OCI-LY7 (cell line): ENCODE data around the gene LRRC18. TPM values are rescaled to one million over a fixed set of nuclear protein-coding genes. Genes with fewer than 3 reads are reported as not detected.

ENCODE experiments used
- Bru-seq: library from RNA; stranded (reverse); fragments of 400-500 nt; gene quantifications from one replicate; lab custom pipeline; 2021; lab: Mats Ljungman, UMichigan
- BruChase-seq, 2 experiments: library from RNA; stranded (reverse); fragments of 400-500 nt; gene quantifications; one replicate each; lab custom pipeline; 2021; lab: Mats Ljungman, UMichigan
- BruUV-seq: library from RNA; stranded (reverse); fragments of 400-500 nt; replicated peaks from 2 replicates; lab custom pipeline; 2021; lab: Mats Ljungman, UMichigan
- CTCF ChIA-PET: fragments of 300-600 bp; sonication (Branson Sonifier 250); formaldehyde crosslinking; loops from one replicate; lab custom pipeline; 2022; ENCODE audit warnings: antibody characterized with exemption; ENCODE audit not compliant: unreplicated experiment; lab: Charles Lee
- POLR2A ChIA-PET: fragments of 300-600 bp; sonication (Branson Sonifier 250); formaldehyde crosslinking; loops from one replicate; lab custom pipeline; 2022; ENCODE audit warnings: antibody characterized with exemption; lab: Charles Lee
- DNase-seq: peaks from one replicate; pipeline ENCODE4 v3.0.0-alpha.2; 2015; ENCODE audit warnings: low spot score
- H2AFZ ChIP-seq: fragments of 200-600 bp; sonication (generic), shearing (Covaris generic); 2 replicates; pipeline ENCODE4 v1.6.1; 2014; ENCODE audit warnings: mild to moderate bottlenecking, antibody characterized with exemption, low read length, moderate library complexity
- H3K27ac ChIP-seq: fragments of 200-600 bp; sonication (generic); 2 replicates; pipeline ENCODE4 v1.5.1; 2014; ENCODE audit warnings: mixed run types, low read depth, mild to moderate bottlenecking, moderate library complexity, low read length, inconsistent platforms; ENCODE audit not compliant: poor library complexity, severe bottlenecking
- H3K36me3 ChIP-seq: fragments of 200-600 bp; sonication (generic); 2 replicates; pipeline ENCODE4 v1.6.1; 2014; ENCODE audit warnings: mild to moderate bottlenecking, antibody characterized with exemption, low read length, moderate library complexity, mixed read lengths; ENCODE audit not compliant: insufficient read depth
- H3K4me1 ChIP-seq: fragments of 200-600 bp; sonication (generic); 2 replicates; pipeline ENCODE4 v1.5.1; 2014; ENCODE audit warnings: mild to moderate bottlenecking, low read length; ENCODE audit not compliant: insufficient read depth, poor library complexity, severe bottlenecking
- H3K4me2 ChIP-seq: fragments of 200-600 bp; sonication (generic); 2 replicates; pipeline ENCODE4 v1.6.1; 2014; ENCODE audit warnings: mild to moderate bottlenecking, low read length
- H3K4me3 ChIP-seq: fragments of 200-600 bp; sonication (generic); 2 replicates; pipeline ENCODE4 v1.5.1; 2014; ENCODE audit warnings: mild to moderate bottlenecking, low read depth, low read length; ENCODE audit not compliant: poor library complexity, severe bottlenecking
- H3K79me2 ChIP-seq: fragments of 200-600 bp; sonication (generic); 2 replicates; pipeline ENCODE4 v1.6.1; 2016; ENCODE audit warnings: low read depth, mild to moderate bottlenecking, low read length, moderate library complexity, mixed read lengths; ENCODE audit not compliant: insufficient read depth
- H3K9me2 ChIP-seq: fragments of 200-600 bp; sonication (generic); 2 replicates; pipeline ENCODE4 v1.6.1; 2016; ENCODE audit warnings: mild to moderate bottlenecking, low read length, mixed read lengths; ENCODE audit not compliant: insufficient read depth
- H3K9me3 ChIP-seq: fragments of 200-600 bp; sonication (generic); 2 replicates; pipeline ENCODE4 v1.6.1; 2014; ENCODE audit warnings: mild to moderate bottlenecking, mixed run types, low read length, mixed read lengths
- H4K20me1 ChIP-seq: fragments of 200-600 bp; sonication (generic); 2 replicates; pipeline ENCODE4 v1.6.1; 2014; ENCODE audit warnings: mild to moderate bottlenecking, antibody characterized with exemption, low read length, moderate library complexity, mixed read lengths; ENCODE audit not compliant: insufficient read depth
- EZH2phosphoT487 ChIP-seq: fragments of 200-600 bp; sonication (generic); IDR thresholded peaks from 2 replicates; pipeline ENCODE4 v1.6.1; 2018; ENCODE audit warnings: low read depth, borderline replicate concordance, mild to moderate bottlenecking, mixed run types, antibody characterized with exemption, low read length, moderate library complexity, mixed read lengths
- intact Hi-C: fragments of 100-400 bp; cut with micrococcal nuclease; formaldehyde crosslinking; loops from one replicate; pipeline ENCODE4 v1.10.0; 2022; ENCODE audit not compliant: unreplicated experiment
- long read RNA-seq: library from polyadenylated mRNA; stranded (forward); transcript quantifications from one replicate; pipeline ENCODE4 v2.0.0, GENCODE V29; 2022
- total RNA-seq, 2 experiments: library from RNA; depleted of rRNA in 1 of 2; stranded (reverse); fragments of >200 nt in 1 of 2; shearing (Covaris generic) in 1 of 2; gene quantifications; 2 replicates each; pipeline ENCODE4 v1.2.3, GENCODE V29; 2014 to 2022
- TF ChIP-seq, protein P1 (sequence below): fragments of 200-600 bp; sonication (generic); conservative IDR thresholded peaks from 2 replicates; pipeline ENCODE4 v1.5.1; 2014; ENCODE audit warnings: mild to moderate bottlenecking, antibody characterized with exemption, low read length, moderate library complexity, mixed read lengths

Gene LRRC18
- not detected in 2 replicates for total RNA-seq (2014; rRNA removed; shearing (Covaris generic))
- total RNA-seq (2022) = not detected in 2 replicates
- Bru-seq, nascent RNA = not detected
- not detected for BruChase-seq, experiment 1, labeled RNA remaining after a 6-hour chase
- not detected for BruChase-seq, experiment 2, labeled RNA remaining after a 2-hour chase
- long read RNA-seq = 0 reads

DNA sequence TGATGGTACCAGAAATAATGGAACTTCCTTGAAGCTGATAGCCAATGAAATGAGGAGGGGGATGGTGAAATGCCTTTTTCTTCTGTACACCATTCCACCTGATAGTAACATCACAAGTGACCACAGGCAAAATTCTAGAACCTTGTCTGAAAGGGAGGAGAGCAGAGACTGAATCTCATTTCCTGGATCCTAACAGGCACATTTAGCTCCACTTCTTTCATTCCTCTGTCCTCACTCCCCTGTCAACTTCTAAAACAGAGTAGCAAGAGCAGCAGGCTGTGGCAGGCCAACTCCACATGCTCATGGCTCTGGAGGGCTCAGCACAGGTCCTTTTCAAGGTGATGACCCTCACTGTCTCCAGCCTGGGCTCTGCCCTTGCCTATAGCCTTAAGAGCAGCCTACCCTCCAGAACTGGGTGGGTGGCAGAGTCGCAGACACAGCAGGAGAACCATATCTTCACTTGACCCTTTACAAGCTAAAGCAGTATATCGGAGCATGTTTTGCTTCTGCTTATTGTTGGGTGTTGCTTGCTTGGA lies at the start of gene LRRC18:
Gene LRRC18, minus strand, starts transcription at position 51 of the 536 bp plus-strand sequence. CDS start 25,685 bp downstream, outside the sequence.
- CTCF ChIA-PET = no interaction called here
- BruUV-seq = no TSS peak

DNA sequence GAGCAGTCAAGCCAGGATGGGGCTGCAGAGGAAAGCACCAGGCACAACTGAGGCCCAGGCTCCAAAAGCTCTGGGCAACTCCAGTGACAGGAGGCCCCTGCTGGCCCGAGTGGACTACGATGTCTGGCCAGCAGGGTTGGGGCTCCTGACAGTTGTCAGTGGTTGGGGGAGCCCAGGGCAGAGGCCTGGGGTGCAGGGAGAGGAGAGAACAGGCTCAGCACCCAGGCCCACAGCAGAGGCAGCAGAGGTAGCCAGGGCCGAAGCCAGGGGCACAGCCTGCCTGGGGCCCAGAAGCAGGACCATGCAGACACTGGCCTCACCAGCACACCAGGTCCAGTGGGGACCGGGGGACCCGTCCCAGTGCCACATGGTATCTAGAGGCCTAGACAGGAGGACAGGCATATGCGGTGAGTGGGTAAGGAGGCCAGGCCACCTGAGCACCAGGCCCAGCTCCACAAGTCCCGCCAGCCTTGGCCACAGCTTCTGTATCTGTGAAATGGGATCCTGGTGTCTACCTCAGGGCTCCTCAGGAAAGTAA lies 46.0 kb upstream of the LRRC18 start:
- Histone ChIP-seq H3K4me2 (no peak overlapping the region), H4K20me1 (no peaks in the 10 kb centered on the region), H3K27ac (no peak overlapping the region), H3K4me3 (no peak overlapping the region), H3K79me2 (no peaks in the 10 kb centered on the region), H3K9me2 (no peaks in the 10 kb centered on the region), H2AFZ (no peak overlapping the region), H3K36me3 (peaks cover 26% of the 10 kb centered on the region; the same call in 1 of the 2 replicates), H3K9me3 (no peaks in the 10 kb centered on the region), H3K4me1 (peaks cover 14% of the 10 kb centered on the region)
- CTCF ChIA-PET = no interaction called here
- intact Hi-C loops = no loop called here
- no TSS peak for BruUV-seq
- DNase-seq = no peak
- POLR2A ChIA-PET = interaction anchor here (0.6 kb wide), 1 partner anchor 320 kb away, joined by 3 read pairs; no protein-coding TSS in a partner anchor
- TF ChIP-seq, protein P1, sequence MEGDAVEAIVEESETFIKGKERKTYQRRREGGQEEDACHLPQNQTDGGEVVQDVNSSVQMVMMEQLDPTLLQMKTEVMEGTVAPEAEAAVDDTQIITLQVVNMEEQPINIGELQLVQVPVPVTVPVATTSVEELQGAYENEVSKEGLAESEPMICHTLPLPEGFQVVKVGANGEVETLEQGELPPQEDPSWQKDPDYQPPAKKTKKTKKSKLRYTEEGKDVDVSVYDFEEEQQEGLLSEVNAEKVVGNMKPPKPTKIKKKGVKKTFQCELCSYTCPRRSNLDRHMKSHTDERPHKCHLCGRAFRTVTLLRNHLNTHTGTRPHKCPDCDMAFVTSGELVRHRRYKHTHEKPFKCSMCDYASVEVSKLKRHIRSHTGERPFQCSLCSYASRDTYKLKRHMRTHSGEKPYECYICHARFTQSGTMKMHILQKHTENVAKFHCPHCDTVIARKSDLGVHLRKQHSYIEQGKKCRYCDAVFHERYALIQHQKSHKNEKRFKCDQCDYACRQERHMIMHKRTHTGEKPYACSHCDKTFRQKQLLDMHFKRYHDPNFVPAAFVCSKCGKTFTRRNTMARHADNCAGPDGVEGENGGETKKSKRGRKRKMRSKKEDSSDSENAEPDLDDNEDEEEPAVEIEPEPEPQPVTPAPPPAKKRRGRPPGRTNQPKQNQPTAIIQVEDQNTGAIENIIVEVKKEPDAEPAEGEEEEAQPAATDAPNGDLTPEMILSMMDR = no peak
- no peak for TF ChIP-seq EZH2phosphoT487

More for the DNA sequence above, at the start of gene LRRC18:
- Histone ChIP-seq H3K27ac (no peak within 1 kb of the TSS), H3K4me3 (no peak within 1 kb of the TSS), H3K79me2 (no peaks in the 10 kb centered on the region), H4K20me1 (no peaks in the 10 kb centered on the region), H3K4me2 (no peak within 1 kb of the TSS), H2AFZ (no peak within 1 kb of the TSS), H3K4me1 (no peaks in the 10 kb centered on the region), H3K36me3 (peaks cover 24% of the 10 kb centered on the region), H3K9me2 (no peaks in the 10 kb centered on the region), H3K9me3 (no peaks in the 10 kb centered on the region)
- intact Hi-C loops = no loop called here
- no peak for DNase-seq
- POLR2A ChIA-PET = no interaction called here
- TF ChIP-seq, protein P1 = no peak
- TF ChIP-seq EZH2phosphoT487 = no peak
